ENCODE data around the gene KCNJ15.

The KCNJ15 gene

DNA sequence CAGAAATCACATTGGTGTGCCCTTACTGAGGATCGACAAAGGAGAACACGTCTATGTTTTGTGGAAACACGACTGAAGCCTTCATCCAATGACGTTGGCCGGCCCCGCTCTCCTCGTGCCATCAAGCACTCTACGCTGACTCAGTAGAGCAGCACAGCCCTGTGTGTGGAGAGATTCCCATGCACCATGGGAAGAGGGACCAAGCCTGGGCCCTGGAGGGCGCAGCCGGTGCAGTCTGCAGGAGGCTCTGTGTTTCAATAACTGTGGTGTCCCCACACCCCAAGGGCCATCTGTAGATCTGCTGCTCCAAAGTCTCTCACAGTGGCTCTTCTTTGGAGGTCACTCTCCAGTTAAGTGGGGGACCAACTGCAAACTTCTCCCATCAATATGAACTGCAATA lies 97.4 kb downstream of the KCNJ15 start:
- H3K9me3 ChIP-seq (replicated peaks in 1 of 2; ENCODE audit: control insufficient read depth in 2 of 2, insufficient read depth in 1 of 2, low read depth in 1 of 2, low read length in 2 of 2), result no peaks in the 10 kb centered on the region
- no peak for DNase-seq (ENCODE audit: low spot score)
- H3K4me3 ChIP-seq (ENCODE audit: low read length in 2 of 2), result no peak overlapping the region
- H2BK5ac ChIP-seq (ENCODE audit: low read length), result no peak overlapping the region
- peaks cover 0 to 3% of the 10 kb centered on the region in 2 donors for H3K4me1 ChIP-seq (ENCODE audit: control insufficient read depth in 2 of 2, insufficient read depth in 1 of 2, low read depth in 1 of 2, low read length in 2 of 2)
- no CpG with 5 or more reads among the region's 10 CpGs for WGBS, 2 donors (ENCODE audit: extremely low coverage in 2 of 2, insufficient read length in 2 of 2, insufficient replicate concordance in 1 of 2)
- no peak overlapping the region for H3K4ac ChIP-seq (ENCODE audit: low read length)
- H4K8ac ChIP-seq (ENCODE audit: low read depth, low read length), result no peak overlapping the region
- no peak overlapping the region for H3K23ac ChIP-seq (ENCODE audit: low read depth, low read length, poor library complexity)
- H2AK5ac ChIP-seq (ENCODE audit: low read depth, low read length), result no peak overlapping the region
- H3K9ac ChIP-seq (ENCODE audit: low read depth, low read length, poor library complexity), result no peak overlapping the region
- no peak overlapping the region for H2AFZ ChIP-seq (ENCODE audit: low read length)
- no peak overlapping the region for H3K4me2 ChIP-seq (ENCODE audit: insufficient read depth, low read length, poor library complexity, severe bottlenecking)
- H3K27me3 ChIP-seq (ENCODE audit: control insufficient read depth in 3 of 3, insufficient read depth in 3 of 3, low read depth in 1 of 3, low read length in 3 of 3), result peaks cover 0 to 13% (median 0%) of the 10 kb centered on the region in 3 experiments
- no peak overlapping the region for H2BK120ac ChIP-seq (ENCODE audit: low read depth, low read length)
- no peaks in the 10 kb centered on the region for H3K79me1 ChIP-seq (ENCODE audit: low read depth, low read length)
- H3K27ac ChIP-seq (replicated peaks; ENCODE audit: low read length), result no peak overlapping the region
- H2BK15ac ChIP-seq (ENCODE audit: low read length), result no peak overlapping the region
- H3K14ac ChIP-seq (ENCODE audit: low read length), result no peak overlapping the region
- no peak overlapping the region for H4K91ac ChIP-seq (ENCODE audit: low read depth, low read length, poor library complexity)
- H2BK12ac ChIP-seq (ENCODE audit: low read length), result no peak overlapping the region
- no peak overlapping the region for H3K18ac ChIP-seq (ENCODE audit: low read length)
- H3K36me3 ChIP-seq (replicated peaks in 1 of 2; ENCODE audit: control insufficient read depth in 2 of 2, insufficient read depth in 2 of 2, low read length in 2 of 2), result no peaks in the 10 kb centered on the region

- H3K9ac ChIP-seq (ENCODE audit: low read depth, low read length, poor library complexity), result no peak overlapping the region
- no peak overlapping the region for H3K23ac ChIP-seq (ENCODE audit: low read depth, low read length, poor library complexity)
- no peak overlapping the region for H2AFZ ChIP-seq (ENCODE audit: low read length)
- H3K27me3 ChIP-seq (ENCODE audit: control insufficient read depth in 3 of 3, insufficient read depth in 3 of 3, low read depth in 1 of 3, low read length in 3 of 3), result peaks cover 0 to 13% (median 0%) of the 10 kb centered on the region in 3 experiments
- no peaks in the 10 kb centered on the region for H3K9me3 ChIP-seq (replicated peaks in 1 of 2; ENCODE audit: control insufficient read depth in 2 of 2, insufficient read depth in 1 of 2, low read depth in 1 of 2, low read length in 2 of 2)
- H2BK12ac ChIP-seq (ENCODE audit: low read length), result no peak overlapping the region
- no peak overlapping the region for H4K91ac ChIP-seq (ENCODE audit: low read depth, low read length, poor library complexity)
- H2BK5ac ChIP-seq (ENCODE audit: low read length), result no peak overlapping the region
- no peak overlapping the region for H2BK120ac ChIP-seq (ENCODE audit: low read depth, low read length)
- H3K4me1 ChIP-seq (ENCODE audit: control insufficient read depth in 2 of 2, insufficient read depth in 1 of 2, low read depth in 1 of 2, low read length in 2 of 2), result peaks cover 0 to 3% of the 10 kb centered on the region in 2 donors
- H4K8ac ChIP-seq (ENCODE audit: low read depth, low read length), result no peak overlapping the region
- no peaks in the 10 kb centered on the region for H3K36me3 ChIP-seq (replicated peaks in 1 of 2; ENCODE audit: control insufficient read depth in 2 of 2, insufficient read depth in 2 of 2, low read length in 2 of 2)
- H2BK15ac ChIP-seq (ENCODE audit: low read length), result no peak overlapping the region
- no peak overlapping the region for H3K4me2 ChIP-seq (ENCODE audit: insufficient read depth, low read length, poor library complexity, severe bottlenecking)
- WGBS, 2 donors (ENCODE audit: extremely low coverage in 2 of 2, insufficient read length in 2 of 2, insufficient replicate concordance in 1 of 2), result no CpG with 5 or more reads among the region's 2 CpGs
- H3K4ac ChIP-seq (ENCODE audit: low read length), result no peak overlapping the region
- no peaks in the 10 kb centered on the region for H3K79me1 ChIP-seq (ENCODE audit: low read depth, low read length)
- H3K4me3 ChIP-seq (ENCODE audit: low read length in 2 of 2), result no peak overlapping the region
- H3K27ac ChIP-seq (replicated peaks; ENCODE audit: low read length), result no peak overlapping the region
- no peak for DNase-seq (ENCODE audit: low spot score)
- H2AK5ac ChIP-seq (ENCODE audit: low read depth, low read length), result no peak overlapping the region
- no peak overlapping the region for H3K14ac ChIP-seq (ENCODE audit: low read length)
- no peak overlapping the region for H3K18ac ChIP-seq (ENCODE audit: low read length)
These were observed 98.0 kb downstream of the KCNJ15 start for GRCh38 chr21:38354746-38355145.

DNA sequence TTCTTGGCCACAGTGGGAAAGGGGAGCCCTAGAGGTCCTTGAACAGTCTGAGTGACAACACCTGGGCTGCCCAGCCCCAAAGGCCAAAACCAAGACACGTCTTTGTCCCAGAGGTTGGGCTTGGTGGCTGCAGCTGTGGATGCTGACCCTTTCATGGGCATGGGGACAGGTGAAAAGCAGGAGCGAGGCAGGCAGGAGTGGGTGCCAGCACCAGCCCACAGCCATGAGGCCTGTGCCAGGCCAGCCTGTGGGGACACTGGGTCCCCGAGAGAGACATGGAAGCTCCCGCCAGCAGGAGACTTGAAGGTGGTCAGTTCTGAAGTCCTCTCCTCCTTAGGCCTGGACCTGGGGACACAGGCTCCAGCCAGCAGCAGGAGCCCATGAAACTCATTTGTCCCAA lies 98.6 kb downstream of the KCNJ15 start:
- WGBS, 2 donors (ENCODE audit: extremely low coverage in 2 of 2, insufficient read length in 2 of 2, insufficient replicate concordance in 1 of 2), result no CpG with 5 or more reads among the region's 4 CpGs
- Histone ChIP-seq H3K4ac (ENCODE audit: low read length) (no peak overlapping the region), H3K27me3 (ENCODE audit: control insufficient read depth in 3 of 3, insufficient read depth in 3 of 3, low read depth in 1 of 3, low read length in 3 of 3) (peaks cover 0 to 13% (median 0%) of the 10 kb centered on the region in 3 experiments), H2BK5ac (ENCODE audit: low read length) (no peak overlapping the region), H3K9ac (ENCODE audit: low read depth, low read length, poor library complexity) (no peak overlapping the region), H3K18ac (ENCODE audit: low read length) (peak overlapping the region; percentile 9), H3K36me3 (replicated peaks in 1 of 2; ENCODE audit: control insufficient read depth in 2 of 2, insufficient read depth in 2 of 2, low read length in 2 of 2) (no peaks in the 10 kb centered on the region), H3K23ac (ENCODE audit: low read depth, low read length, poor library complexity) (no peak overlapping the region), H4K91ac (ENCODE audit: low read depth, low read length, poor library complexity) (no peak overlapping the region), H4K8ac (ENCODE audit: low read depth, low read length) (no peak overlapping the region), H3K27ac (replicated peaks; ENCODE audit: low read length) (no peak overlapping the region), H3K9me3 (replicated peaks in 1 of 2; ENCODE audit: control insufficient read depth in 2 of 2, insufficient read depth in 1 of 2, low read depth in 1 of 2, low read length in 2 of 2) (no peaks in the 10 kb centered on the region), H3K14ac (ENCODE audit: low read length) (no peak overlapping the region), H2BK120ac (ENCODE audit: low read depth, low read length) (no peak overlapping the region), H3K4me1 (ENCODE audit: control insufficient read depth in 2 of 2, insufficient read depth in 1 of 2, low read depth in 1 of 2, low read length in 2 of 2) (peaks cover 0 to 3% of the 10 kb centered on the region in 2 donors), H3K4me3 (ENCODE audit: low read length in 2 of 2) (no peak overlapping the region), H2AK5ac (ENCODE audit: low read depth, low read length) (no peak overlapping the region), H2BK12ac (ENCODE audit: low read length) (no peak overlapping the region), H2AFZ (ENCODE audit: low read length) (no peak overlapping the region), H3K79me1 (ENCODE audit: low read depth, low read length) (no peaks in the 10 kb centered on the region), H3K4me2 (ENCODE audit: insufficient read depth, low read length, poor library complexity, severe bottlenecking) (no peak overlapping the region), H2BK15ac (ENCODE audit: low read length) (no peak overlapping the region)
- DNase-seq (ENCODE audit: low spot score), result no peak

GRCh38 chr21:38355992-38356781 lies 99.4 kb downstream of the KCNJ15 start:
- no CpG with 5 or more reads among the region's 20 CpGs for whole genome bisulfite sequencing, 2 donors (ENCODE audit: extremely low coverage in 2 of 2, insufficient read length in 2 of 2, insufficient replicate concordance in 1 of 2)
- Histone ChIP-seq H3K4me1 (ENCODE audit: control insufficient read depth in 2 of 2, insufficient read depth in 1 of 2, low read depth in 1 of 2, low read length in 2 of 2) (peaks cover 0 to 2% of the 10 kb centered on the region in 2 donors), H3K4me2 (ENCODE audit: insufficient read depth, low read length, poor library complexity, severe bottlenecking) (no peak overlapping the region)

More at GRCh38 chr21:38355992-38356781, 99.4 kb downstream of the KCNJ15 start:
- no peak overlapping the region for H2BK15ac ChIP-seq (ENCODE audit: low read length)
- H3K79me1 ChIP-seq (ENCODE audit: low read depth, low read length), result no peaks in the 10 kb centered on the region
- H2BK120ac ChIP-seq (ENCODE audit: low read depth, low read length), result no peak overlapping the region
- H3K36me3 ChIP-seq (replicated peaks in 1 of 2; ENCODE audit: control insufficient read depth in 2 of 2, insufficient read depth in 2 of 2, low read length in 2 of 2), result no peaks in the 10 kb centered on the region
- peak overlapping the region; percentile 57 for H2AFZ ChIP-seq (ENCODE audit: low read length)
- no peak overlapping the region for H3K14ac ChIP-seq (ENCODE audit: low read length)
- H2BK12ac ChIP-seq (ENCODE audit: low read length), result no peak overlapping the region
- H2BK5ac ChIP-seq (ENCODE audit: low read length), result no peak overlapping the region
- H3K27ac ChIP-seq (replicated peaks; ENCODE audit: low read length), result no peak overlapping the region
- H3K9ac ChIP-seq (ENCODE audit: low read depth, low read length, poor library complexity), result no peak overlapping the region
- no peaks in the 10 kb centered on the region for H3K9me3 ChIP-seq (replicated peaks in 1 of 2; ENCODE audit: control insufficient read depth in 2 of 2, insufficient read depth in 1 of 2, low read depth in 1 of 2, low read length in 2 of 2)
- H3K18ac ChIP-seq (ENCODE audit: low read length), result no peak overlapping the region
- H3K4me3 ChIP-seq (ENCODE audit: low read length in 2 of 2), result no peak overlapping the region
- H2AK5ac ChIP-seq (ENCODE audit: low read depth, low read length), result no peak overlapping the region
- no peak overlapping the region for H3K23ac ChIP-seq (ENCODE audit: low read depth, low read length, poor library complexity)
- no peak overlapping the region for H4K8ac ChIP-seq (ENCODE audit: low read depth, low read length)
- peak; percentile 65 for DNase-seq (ENCODE audit: low spot score)
- no peak overlapping the region for H4K91ac ChIP-seq (ENCODE audit: low read depth, low read length, poor library complexity)
- peaks cover 0 to 13% (median 0%) of the 10 kb centered on the region in 3 experiments for H3K27me3 ChIP-seq (ENCODE audit: control insufficient read depth in 3 of 3, insufficient read depth in 3 of 3, low read depth in 1 of 3, low read length in 3 of 3)
- no peak overlapping the region for H3K4ac ChIP-seq (ENCODE audit: low read length)
